H9 (cell line): ENCODE results near the gene SLC46A1. TPM values are rescaled to one million over a fixed set of nuclear protein-coding genes. Genes with fewer than 3 reads are reported as not detected.
A peak's percentile ranks its signal among the peaks of the same experiment; 100 is the strongest.

ENCODE experiments used
- DNase-seq: peaks from one replicate; pipeline ENCODE4 v3.0.0-alpha.2; 2017
- H2AFZ ChIP-seq: one replicate; pipeline ENCODE4 v1.6.1; 2013; ENCODE audit warnings: mild to moderate bottlenecking, low read length, control low read depth, moderate library complexity
- H2AK5ac ChIP-seq: 2 replicates; pipeline ENCODE4 v1.6.1; 2013; ENCODE audit warnings: low read length, control low read depth, mixed read lengths; ENCODE audit not compliant: insufficient read length
- H2BK120ac ChIP-seq: one replicate; pipeline ENCODE4 v1.6.1; 2013; ENCODE audit warnings: low read depth, mild to moderate bottlenecking, low read length, control low read depth, inconsistent platforms; ENCODE audit not compliant: poor library complexity, severe bottlenecking
- H2BK12ac ChIP-seq: 2 replicates; pipeline ENCODE4 v1.6.1; 2013; ENCODE audit warnings: low read length, control low read depth, mixed read lengths, low read depth; ENCODE audit not compliant: insufficient read length
- H2BK15ac ChIP-seq: 2 replicates; pipeline ENCODE4 v1.6.1; 2013; ENCODE audit warnings: low read depth, low read length, control low read depth
- H2BK20ac ChIP-seq: one replicate; pipeline ENCODE4 v1.6.1; 2013; ENCODE audit warnings: low read depth, mild to moderate bottlenecking, low read length, control low read depth, inconsistent platforms; ENCODE audit not compliant: poor library complexity, severe bottlenecking
- H2BK5ac ChIP-seq: 2 replicates; pipeline ENCODE4 v1.6.1; 2013; ENCODE audit warnings: low read length, control low read depth, mixed read lengths; ENCODE audit not compliant: insufficient read length
- H3K14ac ChIP-seq: 2 replicates; pipeline ENCODE4 v1.6.1; 2013; ENCODE audit warnings: low read length, control low read depth; ENCODE audit not compliant: insufficient read depth
- H3K18ac ChIP-seq: 2 replicates; pipeline ENCODE4 v1.6.1; 2013; ENCODE audit warnings: low read depth, mild to moderate bottlenecking, mixed read lengths, low read length, control low read depth; ENCODE audit not compliant: insufficient read length
- H3K23ac ChIP-seq: 2 replicates; pipeline ENCODE4 v1.6.1; 2013; ENCODE audit warnings: low read length, control low read depth, mixed read lengths, low read depth; ENCODE audit not compliant: insufficient read length
- H3K23me2 ChIP-seq: 2 replicates; pipeline ENCODE4 v1.6.1; 2013; ENCODE audit warnings: low read depth, mild to moderate bottlenecking, mixed read lengths, low read length, control low read depth; ENCODE audit not compliant: insufficient read length, poor library complexity, severe bottlenecking
- H3K27ac ChIP-seq: 2 replicates; pipeline ENCODE4 v1.5.1; 2013; ENCODE audit warnings: low read length, control low read depth, mixed read lengths, low read depth; ENCODE audit not compliant: insufficient read length
- H3K27me3 ChIP-seq: 2 replicates; pipeline ENCODE4 v1.6.1; 2013; ENCODE audit warnings: low read length, control low read depth, inconsistent platforms; ENCODE audit not compliant: insufficient read depth
- H3K4ac ChIP-seq: 2 replicates; pipeline ENCODE4 v1.6.1; 2013; ENCODE audit warnings: low read depth, mild to moderate bottlenecking, control low read depth, inconsistent platforms, low read length, moderate library complexity
- H3K4me1 ChIP-seq: 2 replicates; pipeline ENCODE4 v1.6.1; 2013; ENCODE audit warnings: low read length, control low read depth, inconsistent platforms; ENCODE audit not compliant: insufficient read depth
- H3K4me2 ChIP-seq: 2 replicates; pipeline ENCODE4 v1.6.1; 2013; ENCODE audit warnings: low read length, control low read depth, mixed read lengths; ENCODE audit not compliant: insufficient read length, insufficient read depth
- H3K56ac ChIP-seq: 2 replicates; pipeline ENCODE4 v1.6.1; 2013; ENCODE audit warnings: low read depth, mild to moderate bottlenecking, mixed read lengths, low read length, control low read depth; ENCODE audit not compliant: insufficient read length
- H3K79me1 ChIP-seq: 2 replicates; pipeline ENCODE4 v1.6.1; 2013; ENCODE audit warnings: low read depth, mild to moderate bottlenecking, moderate library complexity, low read length, control low read depth, inconsistent platforms; ENCODE audit not compliant: insufficient read depth, poor library complexity, severe bottlenecking
- H3K79me2 ChIP-seq: 2 replicates; pipeline ENCODE4 v1.6.1; 2013; ENCODE audit warnings: low read length, control low read depth, inconsistent platforms; ENCODE audit not compliant: insufficient read depth
- H3K9ac ChIP-seq: 2 replicates; pipeline ENCODE4 v1.6.1; 2013; ENCODE audit warnings: low read length, control low read depth, mixed read lengths; ENCODE audit not compliant: insufficient read length; ENCODE audit errors: extremely low read depth
- H3K9me3 ChIP-seq: one replicate; pipeline ENCODE4 v1.6.1; 2013; ENCODE audit warnings: low read depth, low read length, inconsistent platforms; ENCODE audit not compliant: control insufficient read depth
- H3T11ph ChIP-seq: one replicate; pipeline ENCODE4 v1.6.1; 2013; ENCODE audit warnings: mild to moderate bottlenecking, low read length, control low read depth, inconsistent platforms
- H4K20me1 ChIP-seq: one replicate; pipeline ENCODE4 v1.6.1; 2013; ENCODE audit not compliant: control insufficient read depth, insufficient read length, insufficient read depth
- H4K5ac ChIP-seq: 2 replicates; pipeline ENCODE4 v1.6.1; 2013; ENCODE audit warnings: low read depth, mild to moderate bottlenecking, mixed read lengths, low read length, control low read depth; ENCODE audit not compliant: insufficient read length
- H4K8ac ChIP-seq: replicated peaks from 2 replicates; pipeline ENCODE4 v1.6.1; 2013; ENCODE audit warnings: low read length, control low read depth, mixed read lengths, low read depth; ENCODE audit not compliant: insufficient read length
- H4K91ac ChIP-seq: 2 replicates; pipeline ENCODE4 v1.6.1; 2013; ENCODE audit warnings: low read depth, mild to moderate bottlenecking, moderate library complexity, mixed read lengths, low read length, control low read depth; ENCODE audit not compliant: insufficient read length
- H3K27ac Mint-ChIP-seq, 3 experiments: 2 replicates in 2 of 3; 3 replicates in 1 of 3; pipeline ENCODE4 v1.8.0; 2020 to 2021; ENCODE audit warnings: mixed read lengths in 3 of 3, mild to moderate bottlenecking in 1 of 3, moderate library complexity in 1 of 3
- H3K27me3 Mint-ChIP-seq: 2 replicates; pipeline ENCODE4 v1.8.0; 2021; ENCODE audit warnings: low read depth, mild to moderate bottlenecking, moderate library complexity, mixed read lengths
- H3K36me3 Mint-ChIP-seq, 3 experiments: 2 replicates in 2 of 3; 3 replicates in 1 of 3; pipeline ENCODE4 v1.8.0; 2020 to 2021; ENCODE audit warnings: low read depth in 3 of 3, mixed read lengths in 3 of 3; ENCODE audit not compliant: insufficient read depth in 1 of 3
- H3K4me1 Mint-ChIP-seq, 2 experiments: 2 replicates each; pipeline ENCODE4 v1.8.0; 2020; ENCODE audit warnings: mixed read lengths in 2 of 2
- H3K4me3 Mint-ChIP-seq, 2 experiments: 2 replicates in 1 of 2; 3 replicates in 1 of 2; pipeline ENCODE4 v1.8.0; 2020 to 2021; ENCODE audit warnings: mild to moderate bottlenecking in 2 of 2, mixed read lengths in 2 of 2, moderate library complexity in 1 of 2
- H3K9me3 Mint-ChIP-seq, 2 experiments: 2 replicates in 1 of 2; 3 replicates in 1 of 2; pipeline ENCODE4 v1.8.0; 2020; ENCODE audit warnings: mild to moderate bottlenecking in 2 of 2, mixed read lengths in 2 of 2, moderate library complexity in 1 of 2
- WGBS: extraction: QIAGEN DNeasy Blood & Tissue Kit; methylation state at CpG from one replicate; pipeline ENCODE4 v1.1.7; 2013; ENCODE audit warnings: missing lambda C conversion rate, low lambda C conversion rate, mixed read lengths; ENCODE audit not compliant: insufficient read length; ENCODE audit errors: extremely low coverage; 5-methylcytosine and 5-hydroxymethylcytosine counted together
- total RNA-seq: library from RNA; stranded (reverse); gene quantifications from 2 replicates; pipeline ENCODE4 v1.2.1, GENCODE V29; 2021
- TF ChIP-seq, protein P1 (sequence below): fragments of 200-600 bp; sonication (generic); conservative IDR thresholded peaks from 3 replicates; pipeline ENCODE4 v1.8.0; 2021; ENCODE audit warnings: antibody characterized with exemption, mild to moderate bottlenecking

SLC46A1 gene
- total RNA-seq, 1 experiment from 2014 or later, result 8.7 TPM

DNA sequence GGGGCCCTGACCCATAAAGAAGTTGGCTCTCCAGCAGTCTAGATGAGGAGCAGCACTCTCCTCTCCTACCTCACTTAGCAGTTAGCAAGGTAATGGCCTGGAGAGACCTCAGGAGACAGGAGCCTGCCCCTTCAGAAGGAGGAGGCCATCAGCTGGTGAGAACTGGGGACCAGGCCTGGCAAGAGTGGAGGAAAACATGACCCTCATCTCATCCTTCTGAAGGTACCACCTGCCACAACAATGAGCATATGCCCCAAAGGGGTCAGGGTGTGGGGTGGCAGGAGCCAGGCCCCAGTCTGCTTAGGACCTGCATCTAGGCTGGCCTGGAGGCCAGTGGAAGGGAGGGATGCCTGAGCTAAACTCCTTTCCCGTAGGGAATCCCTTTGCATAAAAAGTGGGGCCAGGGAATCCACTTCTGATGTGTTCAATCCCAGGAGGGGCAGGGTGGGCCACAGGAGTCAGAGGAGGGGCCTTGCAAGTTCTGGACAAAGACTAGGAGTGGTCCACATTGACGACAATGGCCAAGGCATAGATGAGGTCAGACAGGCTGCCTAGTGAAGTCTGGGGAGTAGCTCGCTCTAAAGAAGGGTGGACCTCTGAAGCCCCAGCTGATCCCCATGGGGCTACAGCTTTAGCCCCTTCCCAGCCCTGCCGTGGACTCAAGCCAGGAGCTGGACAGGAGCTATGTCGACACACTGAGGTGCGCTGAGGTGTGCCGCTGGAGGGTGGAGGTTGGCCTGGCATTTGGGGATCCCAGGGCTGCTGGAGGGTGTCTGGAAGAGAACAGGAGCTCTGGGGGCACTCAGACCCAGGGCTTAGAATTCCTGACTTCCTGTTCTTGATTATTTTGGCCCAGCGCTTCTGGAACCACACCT, 42.0 kb downstream of the SLC46A1 start:
- no peak overlapping the region for H2BK12ac ChIP-seq
- no peak for DNase-seq
- H3K23me2 ChIP-seq, result no peaks in the 10 kb centered on the region
- no peak overlapping the region for H2AK5ac ChIP-seq
- H3K79me2 ChIP-seq, result no peaks in the 10 kb centered on the region
- no peak overlapping the region for H3K14ac ChIP-seq
- H3K9me3 ChIP-seq, result no peaks in the 10 kb centered on the region
- H3K9ac ChIP-seq, result no peak overlapping the region
- no peak overlapping the region for H4K91ac ChIP-seq
- H3K27ac ChIP-seq, result no peak overlapping the region
- H4K20me1 ChIP-seq, result no peaks in the 10 kb centered on the region
- H3K27me3 ChIP-seq, result no peaks in the 10 kb centered on the region
- H4K5ac ChIP-seq, result no peak overlapping the region
- H3T11ph ChIP-seq, result no peak overlapping the region
- Mint-ChIP-seq H3K36me3 (peaks cover 19 to 28% (median 24%) of the 10 kb centered on the region in 3 experiments; a peak in 6 of 7 replicates), H3K27ac (peak overlapping the region in 1 of 3 experiments; percentile 18; a peak in 1 of 7 replicates), H3K9me3 (no peaks in the 10 kb centered on the region; a peak in 1 of 5 replicates), H3K27me3 (no peaks in the 10 kb centered on the region), H3K4me1 (no peaks in the 10 kb centered on the region), H3K4me3 (no peak overlapping the region)
- no peak overlapping the region for H3K56ac ChIP-seq
- H3K4me2 ChIP-seq, result no peak overlapping the region
- no peak overlapping the region for H4K8ac ChIP-seq
- TF ChIP-seq, protein P1, sequence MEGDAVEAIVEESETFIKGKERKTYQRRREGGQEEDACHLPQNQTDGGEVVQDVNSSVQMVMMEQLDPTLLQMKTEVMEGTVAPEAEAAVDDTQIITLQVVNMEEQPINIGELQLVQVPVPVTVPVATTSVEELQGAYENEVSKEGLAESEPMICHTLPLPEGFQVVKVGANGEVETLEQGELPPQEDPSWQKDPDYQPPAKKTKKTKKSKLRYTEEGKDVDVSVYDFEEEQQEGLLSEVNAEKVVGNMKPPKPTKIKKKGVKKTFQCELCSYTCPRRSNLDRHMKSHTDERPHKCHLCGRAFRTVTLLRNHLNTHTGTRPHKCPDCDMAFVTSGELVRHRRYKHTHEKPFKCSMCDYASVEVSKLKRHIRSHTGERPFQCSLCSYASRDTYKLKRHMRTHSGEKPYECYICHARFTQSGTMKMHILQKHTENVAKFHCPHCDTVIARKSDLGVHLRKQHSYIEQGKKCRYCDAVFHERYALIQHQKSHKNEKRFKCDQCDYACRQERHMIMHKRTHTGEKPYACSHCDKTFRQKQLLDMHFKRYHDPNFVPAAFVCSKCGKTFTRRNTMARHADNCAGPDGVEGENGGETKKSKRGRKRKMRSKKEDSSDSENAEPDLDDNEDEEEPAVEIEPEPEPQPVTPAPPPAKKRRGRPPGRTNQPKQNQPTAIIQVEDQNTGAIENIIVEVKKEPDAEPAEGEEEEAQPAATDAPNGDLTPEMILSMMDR, result no peak
- no peak overlapping the region for H3K4ac ChIP-seq
- no peak overlapping the region for H2BK20ac ChIP-seq
- H3K23ac ChIP-seq, result no peak overlapping the region
- no peaks in the 10 kb centered on the region for H3K79me1 ChIP-seq
- H2AFZ ChIP-seq, result no peak overlapping the region
- H3K4me1 ChIP-seq, result no peaks in the 10 kb centered on the region
- H3K18ac ChIP-seq, result no peak overlapping the region
- no peak overlapping the region for H2BK5ac ChIP-seq
- no peak overlapping the region for H2BK15ac ChIP-seq
- no peak overlapping the region for H2BK120ac ChIP-seq
- no CpG with 5 or more reads among the region's 8 CpGs for WGBS
